Keratinocyte (primary cell): Measurements from ENCODE around the gene TPM4. TPM values are rescaled to one million over a fixed set of nuclear protein-coding genes. Genes with fewer than 3 reads are reported as not detected.

Experiments used
- DNase-seq: peaks from one replicate; pipeline ENCODE4 v3.0.0-alpha.2; 2011; ENCODE audit warnings: low read depth, missing footprints, low spot score
- FAIRE-seq: peaks from 2 replicates; lab custom pipeline; 2011; peaks lifted over from hg19 to GRCh38; lab: Jason Lieb, UNC
- H2AFZ ChIP-seq: 2 replicates; pipeline ENCODE4 v1.6.0; 2012; ENCODE audit warnings: low read length, control low read depth, inconsistent platforms; ENCODE audit not compliant: control insufficient read depth
- H3K27ac ChIP-seq: 2 replicates; pipeline ENCODE4 v1.5.1; 2011; ENCODE audit warnings: low read length; ENCODE audit not compliant: control insufficient read depth, insufficient read depth
- H3K27me3 ChIP-seq: 3 replicates; pipeline ENCODE4 v1.6.0; 2011; ENCODE audit warnings: low read length; ENCODE audit not compliant: control insufficient read depth, insufficient read depth; ENCODE audit errors: extremely low read depth
- H3K36me3 ChIP-seq, 2 experiments: 2 replicates in 1 of 2; 3 replicates in 1 of 2; pipeline ENCODE4 v1.5.1; 2011; ENCODE audit warnings: low read length in 2 of 2, mild to moderate bottlenecking in 1 of 2; ENCODE audit not compliant: control insufficient read depth in 2 of 2, insufficient read depth in 2 of 2; ENCODE audit errors: extremely low read depth in 1 of 2
- H3K4me1 ChIP-seq: 3 replicates; pipeline ENCODE4 v1.5.1; 2011; ENCODE audit warnings: low read length; ENCODE audit not compliant: control insufficient read depth, insufficient read depth; ENCODE audit errors: extremely low read depth
- H3K4me2 ChIP-seq: 3 replicates; pipeline ENCODE4 v1.6.0; 2011; ENCODE audit warnings: low read depth, low read length; ENCODE audit not compliant: control insufficient read depth, insufficient read depth; ENCODE audit errors: extremely low read depth
- H3K4me3 ChIP-seq, 3 experiments: fragments of 200-600 bp in 1 of 3; sonication (generic) in 1 of 3; 2 replicates in 2 of 3; 3 replicates in 1 of 3; pipeline ENCODE4 v1.5.1; 2011 to 2016; ENCODE audit warnings: low read length in 3 of 3, mild to moderate bottlenecking in 3 of 3, control low read depth in 2 of 3, inconsistent platforms in 1 of 3, low read depth in 1 of 3, mixed read lengths in 1 of 3, mixed run types in 1 of 3, moderate library complexity in 1 of 3; ENCODE audit not compliant: control insufficient read depth in 2 of 3, insufficient read depth in 2 of 3; ENCODE audit errors: extremely low read depth in 1 of 3
- H3K79me2 ChIP-seq: 2 replicates; pipeline ENCODE4 v1.6.0; 2012; ENCODE audit warnings: low read length; ENCODE audit not compliant: control insufficient read depth, insufficient read depth
- H3K9ac ChIP-seq: 3 replicates; pipeline ENCODE4 v1.6.0; 2011; ENCODE audit warnings: low read length; ENCODE audit not compliant: control insufficient read depth, insufficient read depth; ENCODE audit errors: extremely low read depth
- H3K9me1 ChIP-seq: 3 replicates; pipeline ENCODE4 v1.6.0; 2011; ENCODE audit warnings: low read length; ENCODE audit not compliant: control insufficient read depth, insufficient read depth; ENCODE audit errors: extremely low read depth
- H3K9me3 ChIP-seq: 2 replicates; pipeline ENCODE4 v1.5.1; 2012; ENCODE audit warnings: low read depth, low read length; ENCODE audit not compliant: control insufficient read depth
- H4K20me1 ChIP-seq: 3 replicates; pipeline ENCODE4 v1.6.0; 2011; ENCODE audit warnings: low read length; ENCODE audit not compliant: control insufficient read depth, insufficient read depth; ENCODE audit errors: extremely low read depth
- CTCF ChIP-seq, 3 experiments: IDR thresholded peaks in 1 of 3; conservative IDR thresholded peaks in 1 of 3; optimal IDR thresholded peaks in 1 of 3; 2 replicates in 2 of 3; 3 replicates in 1 of 3; pipeline versions ENCODE3 to v1.5.1; 2011; ENCODE audit warnings: low read length in 3 of 3, mild to moderate bottlenecking in 3 of 3, moderate library complexity in 2 of 3, control low read depth in 1 of 3, inconsistent platforms in 1 of 3; ENCODE audit not compliant: insufficient read depth in 2 of 3; ENCODE audit errors: extremely low read depth in 1 of 3
- EZH2 ChIP-seq: IDR thresholded peaks from one replicate; pipeline ENCODE4 v1.6.1; 2012; ENCODE audit warnings: inconsistent platforms, mild to moderate bottlenecking, low read length, moderate library complexity
- dilution Hi-C: fragments of 300-500 bp; cut with MboI; formaldehyde crosslinking; loops from one replicate; pipeline ENCODE4 v1.7.0; 2020; ENCODE audit warnings: low sequenced_read_pairs; ENCODE audit not compliant: extremely low pct_ligation_motif_present
- polyA plus RNA-seq, 5 experiments: library from polyadenylated mRNA; depleted of rRNA in 3 of 5; stranded (reverse) in 3 of 5; stranded (forward) in 1 of 5; unstranded in 1 of 5; fragments of >200 nt; gene quantifications; 1 replicate in 1 of 5; 2 replicates in 3 of 5; 3 replicates in 1 of 5; pipeline versions ENCODE4 v1.2.1 to v1.2.3, GENCODE V29; 2011 to 2012; ENCODE audit warnings: missing spikeins in 2 of 5, low read depth in 1 of 5, low replicate concordance in 1 of 5

TPM4 gene
- polyA plus RNA-seq, 1 donor (not counting 4 experiments of a cell fraction or from before 2014, with no cell fraction given): 646 TPM

DNA sequence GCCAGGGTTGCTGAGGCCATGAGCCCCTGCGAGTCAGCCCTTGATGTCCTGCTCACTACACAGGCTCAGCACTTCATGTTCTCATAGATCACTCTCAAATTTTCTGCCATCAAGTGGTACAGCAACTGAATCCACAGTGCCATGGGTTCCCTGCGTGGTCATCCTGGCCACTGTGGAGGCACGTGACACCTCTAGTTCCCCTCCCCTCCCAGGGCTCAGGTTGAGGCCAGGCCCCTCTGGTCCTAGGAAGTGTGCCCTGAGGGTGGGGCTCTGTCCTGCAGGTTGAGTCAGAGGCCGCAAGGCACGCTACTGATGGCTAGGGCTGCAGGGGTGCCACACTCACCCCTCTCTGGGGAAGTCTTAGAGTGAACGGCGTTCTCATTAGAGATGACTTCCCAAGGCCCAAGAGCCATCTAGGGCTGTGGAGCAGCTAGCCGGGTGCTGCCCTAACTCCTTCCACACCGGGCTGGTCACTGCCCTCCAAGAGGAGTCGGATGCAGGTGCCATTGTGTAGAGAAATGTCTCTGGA is 39.8 kb upstream of the TPM4 start:
- Histone ChIP-seq H2AFZ (no peak overlapping the region), H3K4me2 (no peak overlapping the region), H4K20me1 (no peaks in the 10 kb centered on the region), H3K9me1 (no peaks in the 10 kb centered on the region), H3K36me3 (no peaks in the 10 kb centered on the region), H3K27me3 (no peaks in the 10 kb centered on the region), H3K27ac (no peak overlapping the region), H3K79me2 (no peaks in the 10 kb centered on the region), H3K4me1 (no peaks in the 10 kb centered on the region), H3K9ac (no peak overlapping the region), H3K4me3 (no peak overlapping the region), H3K9me3 (no peaks in the 10 kb centered on the region)
- DNase-seq (no peak), FAIRE-seq (no peak)
- no peak for TF ChIP-seq EZH2
- no peak for TF ChIP-seq CTCF (optimal IDR thresholded peaks at IDR 0.05 in 1 of 3, IDR thresholded peaks at IDR 0.05 in 1 of 3, conservative IDR thresholded peaks at IDR 0.05 in 1 of 3; ENCODE audit: extremely low read depth in 1 of 3, insufficient read depth in 2 of 3, low read length in 3 of 3)
- dilution Hi-C loops: no loop called here

DNA sequence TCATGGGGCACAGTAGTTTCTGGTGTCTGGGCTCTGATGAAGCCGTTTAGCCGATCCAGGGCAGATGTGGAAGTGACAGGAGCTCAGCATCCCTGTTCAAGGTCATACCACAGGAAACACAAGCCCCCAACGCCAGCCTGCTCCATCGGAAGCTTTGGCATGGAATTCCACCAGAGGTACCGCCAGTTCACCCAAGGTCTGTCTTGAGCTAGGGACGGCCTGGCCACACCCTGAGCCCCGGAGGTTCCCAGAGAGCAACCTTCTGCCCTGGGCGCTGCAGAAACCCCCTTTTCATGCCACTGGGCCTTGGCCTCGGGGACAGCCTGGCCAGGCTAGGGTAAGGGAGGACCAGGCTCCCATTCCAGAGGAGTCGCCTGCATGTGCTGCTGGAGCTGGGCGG is 39.4 kb upstream of the TPM4 start:
- TF ChIP-seq CTCF (optimal IDR thresholded peaks at IDR 0.05 in 1 of 3, IDR thresholded peaks at IDR 0.05 in 1 of 3, conservative IDR thresholded peaks at IDR 0.05 in 1 of 3; ENCODE audit: extremely low read depth in 1 of 3, insufficient read depth in 2 of 3, low read length in 3 of 3) (no peak), EZH2 (no peak)
- H3K9ac ChIP-seq: no peak overlapping the region
- no peak for FAIRE-seq

More for the DNA sequence above, 39.4 kb upstream of the TPM4 start:
- no peaks in the 10 kb centered on the region for H4K20me1 ChIP-seq
- H3K4me2 ChIP-seq: no peak overlapping the region
- H3K27ac ChIP-seq: no peak overlapping the region
- no peak overlapping the region for H2AFZ ChIP-seq
- no peak for DNase-seq
- no peaks in the 10 kb centered on the region for H3K9me1 ChIP-seq
- H3K9me3 ChIP-seq: no peaks in the 10 kb centered on the region
- no peaks in the 10 kb centered on the region for H3K4me1 ChIP-seq
- dilution Hi-C loops: no loop called here
- H3K79me2 ChIP-seq: no peaks in the 10 kb centered on the region
- no peak overlapping the region for H3K4me3 ChIP-seq
- H3K27me3 ChIP-seq: no peaks in the 10 kb centered on the region
- no peaks in the 10 kb centered on the region for H3K36me3 ChIP-seq
